HepG2 (cell line): ENCODE measurements around the gene ABHD6.

Experiments
- ESRRA ChIP-seq: sonication (generic); formaldehyde crosslinking; IDR thresholded peaks from 2 replicates; pipeline ENCODE4 v1.5.1; 2020; ENCODE audit warnings: mild to moderate bottlenecking, low read depth, missing genetic modification reagents
- POLR2A ChIP-seq, 2 experiments: IDR thresholded peaks; 2 replicates each; pipeline ENCODE4 v1.6.1; 2011; ENCODE audit warnings: low read depth in 2 of 2, low read length in 2 of 2, mild to moderate bottlenecking in 1 of 2, moderate library complexity in 1 of 2; ENCODE audit not compliant: insufficient read depth in 1 of 2
- SMARCE1 ChIP-seq: fragments of 450-650 bp; IDR thresholded peaks from 2 replicates; pipeline ENCODE4 v1.6.1; 2017; ENCODE audit warnings: borderline replicate concordance
- TARDBP ChIP-seq: sonication (generic); formaldehyde crosslinking; IDR thresholded peaks from 2 replicates; pipeline ENCODE4 v1.8.0; 2022; ENCODE audit warnings: mild to moderate bottlenecking, missing genetic modification reagents
- TOPORS ChIP-seq: sonication (generic); formaldehyde crosslinking; IDR thresholded peaks from 2 replicates; pipeline ENCODE4 v1.8.0; 2023; ENCODE audit warnings: mild to moderate bottlenecking, missing genetic modification reagents
- YEATS2 ChIP-seq: sonication (generic); formaldehyde crosslinking; IDR thresholded peaks from 2 replicates; pipeline ENCODE4 v1.4.0; 2020; ENCODE audit warnings: missing genetic modification reagents, borderline replicate concordance
- ZNF335 ChIP-seq: sonication (generic); formaldehyde crosslinking; IDR thresholded peaks from 2 replicates; pipeline ENCODE4 v1.4.0; 2020; ENCODE audit warnings: missing genetic modification reagents
- TF ChIP-seq, protein P1 (sequence below): sonication (generic); formaldehyde crosslinking; IDR thresholded peaks from 2 replicates; pipeline ENCODE4 v1.5.0; 2020; ENCODE audit warnings: mild to moderate bottlenecking, missing genetic modification reagents, moderate library complexity
- TF ChIP-seq, protein P2 (sequence below): IDR thresholded peaks from 2 replicates; pipeline ENCODE4 v1.6.1; 2012; ENCODE audit warnings: inconsistent platforms

DNA sequence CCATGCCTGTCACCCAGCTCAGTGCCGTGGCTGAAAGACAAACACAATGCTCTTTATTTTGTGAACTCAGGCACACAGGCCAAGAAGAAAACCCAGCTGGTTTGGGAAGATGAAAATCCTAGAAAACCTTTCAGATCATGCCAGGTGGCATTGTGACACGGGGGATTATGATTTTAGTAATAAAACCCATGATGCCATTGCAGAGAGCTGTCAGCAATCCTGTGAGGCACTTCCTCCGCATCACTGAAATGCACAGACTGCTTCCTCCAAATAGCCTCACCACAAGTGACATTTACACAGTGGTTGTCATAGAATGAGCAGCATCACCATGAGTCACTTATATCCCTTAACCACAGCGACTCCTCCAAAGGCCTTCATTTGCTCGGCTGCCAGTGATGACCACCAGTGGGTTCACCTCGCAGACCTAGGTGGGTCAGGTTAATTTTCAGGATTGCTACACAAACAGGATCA, 22.7 kb downstream of the ABHD6 start:
- TF ChIP-seq POLR2A (IDR thresholded peaks at IDR 0.05; ENCODE audit: insufficient read depth in 1 of 2, low read depth in 2 of 2, low read length in 2 of 2) (no peak), YEATS2 (CRISPR knock-in tag) (no peak), ZNF335 (CRISPR knock-in tag) (no peak), TOPORS (no peak), ESRRA (CRISPR knock-in tag) (no peak), SMARCE1 (no peak), TARDBP (CRISPR knock-in tag) (no peak)
- TF ChIP-seq, protein P1, sequence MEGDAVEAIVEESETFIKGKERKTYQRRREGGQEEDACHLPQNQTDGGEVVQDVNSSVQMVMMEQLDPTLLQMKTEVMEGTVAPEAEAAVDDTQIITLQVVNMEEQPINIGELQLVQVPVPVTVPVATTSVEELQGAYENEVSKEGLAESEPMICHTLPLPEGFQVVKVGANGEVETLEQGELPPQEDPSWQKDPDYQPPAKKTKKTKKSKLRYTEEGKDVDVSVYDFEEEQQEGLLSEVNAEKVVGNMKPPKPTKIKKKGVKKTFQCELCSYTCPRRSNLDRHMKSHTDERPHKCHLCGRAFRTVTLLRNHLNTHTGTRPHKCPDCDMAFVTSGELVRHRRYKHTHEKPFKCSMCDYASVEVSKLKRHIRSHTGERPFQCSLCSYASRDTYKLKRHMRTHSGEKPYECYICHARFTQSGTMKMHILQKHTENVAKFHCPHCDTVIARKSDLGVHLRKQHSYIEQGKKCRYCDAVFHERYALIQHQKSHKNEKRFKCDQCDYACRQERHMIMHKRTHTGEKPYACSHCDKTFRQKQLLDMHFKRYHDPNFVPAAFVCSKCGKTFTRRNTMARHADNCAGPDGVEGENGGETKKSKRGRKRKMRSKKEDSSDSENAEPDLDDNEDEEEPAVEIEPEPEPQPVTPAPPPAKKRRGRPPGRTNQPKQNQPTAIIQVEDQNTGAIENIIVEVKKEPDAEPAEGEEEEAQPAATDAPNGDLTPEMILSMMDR (CRISPR knock-in tag), result no peak
- TF ChIP-seq, protein P2, sequence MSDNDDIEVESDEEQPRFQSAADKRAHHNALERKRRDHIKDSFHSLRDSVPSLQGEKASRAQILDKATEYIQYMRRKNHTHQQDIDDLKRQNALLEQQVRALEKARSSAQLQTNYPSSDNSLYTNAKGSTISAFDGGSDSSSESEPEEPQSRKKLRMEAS, result no peak
